HepG2 (cell line): ENCODE data around the gene WASHC4. TPM values are rescaled to one million over a fixed set of nuclear protein-coding genes. Genes with fewer than 3 reads are reported as not detected.

Experiments
- HOXA5 ChIP-seq: sonication (generic); formaldehyde crosslinking; IDR thresholded peaks from 2 replicates; pipeline ENCODE4 v1.4.0; 2020; ENCODE audit warnings: missing genetic modification reagents
- NFAT5 ChIP-seq: sonication (generic); formaldehyde crosslinking; IDR thresholded peaks from 2 replicates; pipeline ENCODE4 v1.4.0; 2020; ENCODE audit warnings: missing genetic modification reagents
- PAX8 ChIP-seq: sonication (generic); formaldehyde crosslinking; IDR thresholded peaks from 2 replicates; pipeline ENCODE4 v1.8.0; 2022; ENCODE audit warnings: mild to moderate bottlenecking, missing genetic modification reagents, borderline replicate concordance
- ZNF12 ChIP-seq: sonication (generic); formaldehyde crosslinking; IDR thresholded peaks from 2 replicates; pipeline ENCODE4 v1.5.0; 2020; ENCODE audit warnings: missing genetic modification reagents
- polyA plus RNA-seq, 8 experiments: library from polyadenylated mRNA; depleted of rRNA in 3 of 8; stranded (reverse) in 7 of 8; unstranded in 1 of 8; fragments of >200 nt; fragmentation: Illumina TruSeq in 4 of 8; extraction: Trizol in 4 of 8; gene quantifications; 2 replicates each; pipeline versions ENCODE4 v1.2.1 to v1.2.3, GENCODE V29; 2011 to 2016; ENCODE audit warnings: low read depth in 4 of 8, missing spikeins in 1 of 8, mixed read lengths in 1 of 8; ENCODE audit not compliant: insufficient read depth in 1 of 8
- total RNA-seq, 5 experiments: library from RNA; depleted of rRNA; stranded (reverse); fragments of >200 nt; fragmentation: Illumina TruSeq; extraction: Trizol; gene quantifications; 2 replicates each; pipeline ENCODE4 v1.2.3, GENCODE V29; 2016; ENCODE audit warnings: low read depth in 1 of 5
- TF ChIP-seq, protein P1 (sequence below): sonication (generic); formaldehyde crosslinking; IDR thresholded peaks from 2 replicates; pipeline ENCODE4 v1.4.0; 2020; ENCODE audit warnings: missing genetic modification reagents, mild to moderate bottlenecking, borderline replicate concordance
- TF ChIP-seq, protein P2 (sequence below): sonication (generic); formaldehyde crosslinking; IDR thresholded peaks from 2 replicates; pipeline ENCODE4 v1.4.0; 2020; ENCODE audit warnings: mild to moderate bottlenecking, missing genetic modification reagents, borderline replicate concordance

The WASHC4 gene
- total and polyA plus RNA-seq, 2 of the 13 experiments (the other 11 are each of a cell fraction or from before 2014, with no cell fraction given): 21.0 to 36.3 TPM

- TF ChIP-seq NFAT5 (CRISPR knock-in tag) (no peak), ZNF12 (no peak), HOXA5 (CRISPR knock-in tag) (no peak), PAX8 (CRISPR knock-in tag) (no peak)
- TF ChIP-seq, protein P1, sequence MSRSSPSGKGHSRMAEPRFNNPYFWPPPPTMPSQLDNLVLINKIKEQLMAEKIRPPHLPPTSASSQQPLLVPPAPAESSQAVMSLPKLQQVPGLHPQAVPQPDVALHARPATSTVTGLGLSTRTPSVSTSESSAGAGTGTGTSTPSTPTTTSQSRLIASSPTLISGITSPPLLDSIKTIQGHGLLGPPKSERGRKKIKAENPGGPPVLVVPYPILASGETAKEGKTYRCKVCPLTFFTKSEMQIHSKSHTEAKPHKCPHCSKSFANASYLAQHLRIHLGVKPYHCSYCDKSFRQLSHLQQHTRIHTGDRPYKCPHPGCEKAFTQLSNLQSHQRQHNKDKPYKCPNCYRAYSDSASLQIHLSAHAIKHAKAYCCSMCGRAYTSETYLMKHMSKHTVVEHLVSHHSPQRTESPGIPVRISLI (CRISPR knock-in tag): no peak
- TF ChIP-seq, protein P2, sequence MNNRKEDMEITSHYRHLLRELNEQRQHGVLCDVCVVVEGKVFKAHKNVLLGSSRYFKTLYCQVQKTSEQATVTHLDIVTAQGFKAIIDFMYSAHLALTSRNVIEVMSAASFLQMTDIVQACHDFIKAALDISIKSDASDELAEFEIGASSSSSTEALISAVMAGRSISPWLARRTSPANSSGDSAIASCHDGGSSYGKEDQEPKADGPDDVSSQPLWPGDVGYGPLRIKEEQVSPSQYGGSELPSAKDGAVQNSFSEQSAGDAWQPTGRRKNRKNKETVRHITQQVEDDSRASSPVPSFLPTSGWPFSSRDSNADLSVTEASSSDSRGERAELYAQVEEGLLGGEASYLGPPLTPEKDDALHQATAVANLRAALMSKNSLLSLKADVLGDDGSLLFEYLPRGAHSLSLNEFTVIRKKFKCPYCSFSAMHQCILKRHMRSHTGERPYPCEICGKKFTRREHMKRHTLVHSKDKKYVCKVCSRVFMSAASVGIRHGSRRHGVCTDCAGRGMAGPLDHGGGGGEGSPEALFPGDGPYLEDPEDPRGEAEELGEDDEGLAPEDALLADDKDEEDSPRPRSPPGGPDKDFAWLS (CRISPR knock-in tag): no peak
Observed at GRCh38 chr12:105164068-105164467, 56.5 kb downstream of the WASHC4 start (continued).
